Skin epidermis (tissue), 12 donors: Measurements from ENCODE around the gene OR51E2.

Experiments
- H3K27ac ChIP-seq, 21 experiments: fragments of 200-600 bp; sonication (generic) in 11 of 21; one replicate each; pipeline ENCODE4 v1.5.0; 2020; ENCODE audit warnings: mild to moderate bottlenecking in 3 of 21, inconsistent platforms in 2 of 21, moderate library complexity in 2 of 21
- H3K4me3 ChIP-seq, 7 experiments: fragments of 200-600 bp; sonication (generic) in 2 of 7; one replicate each; pipeline ENCODE4 v1.5.0; 2020; ENCODE audit warnings: inconsistent platforms in 2 of 7, mild to moderate bottlenecking in 2 of 7, moderate library complexity in 1 of 7

OR51E2 gene

DNA sequence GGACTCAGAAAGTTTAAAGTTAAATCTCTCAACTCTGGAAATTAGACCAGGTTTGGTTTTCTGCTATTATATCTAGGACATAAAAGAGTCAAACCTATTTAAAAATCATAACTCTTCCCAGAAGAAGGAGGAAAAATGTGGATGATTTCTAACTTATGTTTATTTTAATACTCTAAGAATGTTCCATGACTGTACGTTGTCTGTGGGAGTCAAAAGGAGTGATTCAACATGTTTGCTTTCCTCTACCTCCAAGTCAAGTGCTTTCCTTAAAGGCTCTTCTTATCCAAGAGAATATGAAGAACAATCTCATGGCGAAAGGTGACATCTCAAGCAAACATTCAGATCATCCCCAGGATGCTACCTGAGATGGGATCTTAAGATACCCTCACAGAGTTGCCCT, 32.2 kb downstream of the OR51E2 start:
- no peak overlapping the region for H3K27ac ChIP-seq

GRCh38 chr11:4664786-4665185, 32.9 kb downstream of the OR51E2 start:
- Histone ChIP-seq H3K4me3 (no peak overlapping the region), H3K27ac (no peak overlapping the region)

More for the DNA sequence above, 32.2 kb downstream of the OR51E2 start:
- H3K4me3 ChIP-seq: no peak overlapping the region

- no peak overlapping the region for H3K4me3 ChIP-seq
- no peak overlapping the region for H3K27ac ChIP-seq
Observed at GRCh38 chr11:4664183-4664582, 33.5 kb downstream of the OR51E2 start.

DNA sequence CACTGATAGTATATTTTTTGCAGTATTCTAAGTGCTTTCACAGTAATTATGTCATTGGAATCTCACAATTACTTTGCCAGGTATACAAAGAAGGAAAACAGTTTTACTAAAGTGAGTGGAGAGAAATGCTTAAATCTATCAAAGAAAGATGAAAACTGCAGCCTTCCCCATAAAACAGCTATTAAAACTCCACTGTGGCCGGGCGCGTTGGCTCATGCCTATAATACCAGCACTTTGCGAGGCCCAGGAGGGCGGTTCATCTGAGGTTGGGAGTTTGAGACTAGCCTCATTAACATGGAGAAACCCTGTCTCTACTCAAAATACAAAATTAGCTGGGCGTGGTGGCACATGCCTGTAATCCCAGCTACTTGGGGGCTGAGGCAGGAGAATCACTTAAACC, 34.8 kb downstream of the OR51E2 start:
- Histone ChIP-seq H3K27ac (no peak overlapping the region), H3K4me3 (no peak overlapping the region)

DNA sequence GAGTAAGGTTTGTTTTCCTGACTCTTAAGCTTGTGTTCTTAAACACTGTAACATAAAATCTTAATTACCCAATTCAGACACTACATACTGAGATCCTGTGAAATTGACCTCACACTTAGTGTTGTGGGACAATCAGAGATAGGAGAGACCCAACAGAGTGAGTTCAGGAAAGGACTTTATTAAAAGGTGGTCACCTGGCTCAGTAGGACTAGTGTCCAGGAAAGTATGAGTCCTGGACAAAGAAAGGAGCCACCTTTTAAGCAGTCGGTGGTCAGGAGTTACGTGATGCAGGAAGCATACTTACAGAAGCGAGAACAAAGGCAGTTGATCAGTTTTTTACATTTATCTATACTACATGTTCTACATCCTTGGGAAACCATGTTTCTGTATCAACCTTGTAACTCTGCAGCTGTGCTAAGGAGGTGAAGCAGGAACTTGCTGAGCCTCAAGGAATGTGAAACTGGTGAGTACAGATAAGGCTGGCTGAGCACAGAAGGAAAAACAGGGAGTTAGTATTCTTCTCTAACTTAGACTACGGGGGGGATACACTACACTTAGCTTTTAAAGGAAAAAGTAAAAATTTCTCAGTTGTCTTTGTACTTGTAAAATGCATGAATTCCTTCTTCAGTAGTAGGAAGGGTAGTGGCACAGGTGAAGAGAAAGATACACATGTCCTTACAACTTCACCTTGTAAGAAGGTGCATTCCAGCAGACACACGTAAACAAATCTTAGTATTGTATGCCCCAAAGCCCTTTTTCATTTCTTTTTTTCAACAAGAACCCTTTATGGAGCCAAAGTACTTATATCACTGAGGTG, 38.8 kb downstream of the OR51E2 start:
- no peak overlapping the region for H3K27ac ChIP-seq
- no peak overlapping the region for H3K4me3 ChIP-seq

GRCh38 chr11:4654635-4655369, 42.9 kb downstream of the OR51E2 start:
- Histone ChIP-seq H3K27ac (no peak overlapping the region), H3K4me3 (no peak overlapping the region)

GRCh38 chr11:4647766-4648165, 49.9 kb downstream of the OR51E2 start:
- no peak overlapping the region for H3K27ac ChIP-seq
- H3K4me3 ChIP-seq: no peak overlapping the region

DNA sequence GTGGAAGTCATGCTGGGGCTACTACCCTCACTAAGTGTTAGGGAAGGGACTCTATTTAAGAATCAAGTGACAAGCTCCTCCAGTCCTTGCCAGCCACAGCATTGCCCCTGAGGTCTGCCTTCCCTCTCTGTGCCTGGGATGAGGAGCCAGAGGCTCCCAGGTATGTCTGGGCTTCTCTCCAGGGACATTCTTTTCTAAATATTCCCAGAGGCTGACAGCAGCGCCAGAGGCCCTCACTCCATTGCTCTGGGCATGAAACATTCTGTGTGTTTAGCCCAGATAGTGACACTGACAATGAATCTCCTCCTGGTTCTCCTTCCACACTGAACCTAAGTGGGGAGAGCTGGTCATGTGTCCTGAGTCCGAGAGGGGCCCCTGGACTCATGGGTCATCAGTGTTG, 51.7 kb downstream of the OR51E2 start:
- H3K4me3 ChIP-seq: no peak overlapping the region
- H3K27ac ChIP-seq: no peak overlapping the region

DNA sequence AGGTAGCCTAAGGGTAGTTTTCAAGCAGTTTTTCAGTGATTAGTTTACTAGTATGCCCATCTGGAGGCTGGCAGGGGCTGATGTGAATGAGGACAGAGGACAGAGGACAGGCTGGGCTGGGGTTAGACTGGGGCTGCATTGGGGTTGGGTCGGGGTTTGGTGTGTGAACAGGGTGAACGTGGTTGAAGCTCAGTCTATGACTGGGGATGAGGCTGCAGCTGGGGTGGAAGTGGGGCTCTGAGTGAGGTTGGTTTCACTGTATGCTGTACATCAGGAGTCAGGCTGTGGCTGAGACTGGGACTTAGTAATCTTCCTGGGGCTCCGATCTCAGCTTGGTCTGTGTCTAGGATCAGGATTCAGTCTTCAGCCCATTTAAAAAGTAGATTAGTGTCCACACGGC, 53.4 kb downstream of the OR51E2 start:
- Histone ChIP-seq H3K27ac (no peak overlapping the region), H3K4me3 (no peak overlapping the region)

DNA sequence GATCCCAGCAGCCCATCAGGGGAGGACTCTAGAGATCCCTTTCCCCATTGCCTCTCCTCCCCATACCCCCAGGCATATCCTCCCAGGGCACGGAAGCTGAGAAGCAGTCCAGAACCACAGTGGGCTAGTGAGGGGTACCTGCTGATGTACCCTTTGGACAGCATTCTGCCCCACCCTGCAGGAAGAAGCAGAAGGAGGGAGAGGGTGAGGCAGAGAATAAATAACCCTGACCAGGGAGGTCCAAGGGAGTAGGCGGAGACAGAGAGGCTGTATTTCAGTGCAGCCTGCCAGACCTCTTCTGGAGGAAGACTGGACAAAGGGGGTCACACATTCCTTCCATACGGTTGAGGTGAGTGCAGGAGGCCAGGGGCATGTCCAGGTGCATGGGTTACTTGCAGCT, 54.0 kb downstream of the OR51E2 start, which contains the start of gene OR51E1:
Gene OR51E1 (plus strand): TSS at position 301 of the 400 bp plus-strand sequence. CDS start 8,545 bp downstream, outside the sequence.
- H3K27ac ChIP-seq: no peak within 1 kb of the TSS
- H3K4me3 ChIP-seq: no peak within 1 kb of the TSS

- no peak overlapping the region for H3K4me3 ChIP-seq
- H3K27ac ChIP-seq: no peak overlapping the region
Observed at GRCh38 chr11:4643076-4643475, 54.6 kb downstream of the OR51E2 start.

DNA sequence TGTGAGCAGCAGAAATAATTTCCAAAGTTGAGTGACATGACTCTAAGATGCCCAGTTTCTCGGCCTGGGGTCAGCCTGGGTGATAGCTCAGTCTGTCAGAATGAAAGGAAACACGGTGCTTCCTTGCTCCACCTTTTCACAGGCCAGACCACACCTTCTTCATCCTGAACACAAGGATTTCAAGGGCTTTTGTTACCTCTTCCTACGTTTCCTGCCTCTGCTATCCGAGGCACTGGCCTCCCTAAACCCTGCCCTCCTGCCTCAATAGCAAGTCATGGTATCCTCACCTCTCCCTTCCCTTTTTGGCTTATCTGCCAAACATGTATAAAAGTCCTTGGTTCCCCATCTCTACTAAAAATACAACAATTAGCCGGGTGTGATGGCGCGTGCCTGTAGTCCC, 55.6 kb downstream of the OR51E2 start:
- H3K27ac ChIP-seq: no peak overlapping the region
- H3K4me3 ChIP-seq: no peak overlapping the region

DNA sequence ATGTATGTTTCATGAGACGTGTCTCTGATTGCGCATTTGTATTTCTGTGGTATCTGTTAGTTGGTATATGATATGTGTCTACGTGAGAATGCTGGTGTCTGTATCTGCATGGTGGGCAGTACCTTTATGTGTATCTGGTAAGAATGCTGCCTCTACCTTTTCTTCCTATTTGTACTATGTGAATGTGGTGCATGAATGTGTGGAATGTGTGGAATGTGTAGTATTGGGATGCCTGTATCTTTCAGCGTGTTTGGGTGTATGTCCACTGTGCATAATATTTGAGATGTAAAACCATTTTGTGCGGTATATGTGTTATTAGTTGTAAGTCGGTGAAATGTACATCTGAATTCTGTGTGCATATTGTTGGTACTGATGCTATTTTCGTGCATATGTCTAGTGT, 56.2 kb downstream of the OR51E2 start:
- Histone ChIP-seq H3K27ac (no peak overlapping the region), H3K4me3 (no peak overlapping the region)

- Histone ChIP-seq H3K27ac (no peak overlapping the region), H3K4me3 (no peak overlapping the region)
Observed at GRCh38 chr11:4639931-4640330, 57.7 kb downstream of the OR51E2 start.

- no peak overlapping the region for H3K27ac ChIP-seq
- no peak overlapping the region for H3K4me3 ChIP-seq
Observed at GRCh38 chr11:4637662-4638047, 60.0 kb downstream of the OR51E2 start.

- no peak within 1 kb of the TSS for H3K27ac ChIP-seq
- no peak within 1 kb of the TSS for H3K4me3 ChIP-seq
Observed at GRCh38 chr11:4636962-4637661, 60.5 kb downstream of the OR51E2 start, which contains the start of gene OR51D1. TSS of gene OR51D1 (plus strand) at chr11:4637477. CDS start at chr11:4639791, 2,314 bp downstream.

DNA sequence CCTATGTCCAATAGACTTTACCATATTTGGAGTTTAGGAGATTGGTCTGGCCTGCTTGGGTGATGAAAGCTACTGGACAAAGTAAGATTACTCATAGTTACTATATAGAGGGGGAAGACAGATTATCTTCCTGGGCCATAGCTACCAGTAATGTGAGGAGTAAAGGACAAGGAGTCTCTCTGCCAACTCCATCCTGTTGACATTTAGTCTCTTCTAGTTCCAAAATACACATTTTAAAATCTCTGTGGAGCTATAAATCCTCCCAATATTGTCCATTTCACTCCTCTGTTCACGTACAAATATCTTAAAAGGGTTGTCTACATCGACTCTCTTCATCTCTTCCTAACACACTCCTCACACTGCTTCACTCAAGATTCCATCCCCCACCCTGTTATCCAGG, 61.5 kb downstream of the OR51E2 start:
- Histone ChIP-seq H3K4me3 (no peak overlapping the region), H3K27ac (no peak overlapping the region)
